Upper lobe of right lung (tissue), 1 donor: ENCODE data around the gene CRIP1. TPM values are rescaled to one million over a fixed set of nuclear protein-coding genes. Genes with fewer than 3 reads are reported as not detected.

Experiments
- ATAC-seq: fragments of 200-7000 bp; cut with Tn5 transposase; one replicate; pipeline ENCODE4 v1.9.1; 2020; ENCODE audit warnings: mild to moderate bottlenecking, moderate library complexity
- DNase-seq: peaks from one replicate; pipeline ENCODE4 v3.0.0-alpha.2; 2020
- H3K27ac ChIP-seq: fragments of 200-600 bp; one replicate; pipeline ENCODE4 v1.8.0; 2022
- H3K27me3 ChIP-seq: fragments of 200-600 bp; one replicate; pipeline ENCODE4 v1.8.0; 2022; ENCODE audit warnings: mild to moderate bottlenecking
- H3K36me3 ChIP-seq: fragments of 200-600 bp; one replicate; pipeline ENCODE4 v1.8.0; 2022
- H3K4me1 ChIP-seq: fragments of 200-600 bp; one replicate; pipeline ENCODE4 v1.8.0; 2022
- H3K4me3 ChIP-seq: fragments of 200-600 bp; one replicate; pipeline ENCODE4 v1.8.0; 2022; ENCODE audit warnings: mild to moderate bottlenecking
- H3K9me3 ChIP-seq: fragments of 200-600 bp; one replicate; pipeline ENCODE4 v1.8.0; 2022
- intact Hi-C: fragments of 100-400 bp; cut with DNase I; formaldehyde crosslinking; loops from one replicate; pipeline ENCODE4 v1.11.0; 2022
- total RNA-seq: library from RNA; stranded (reverse); fragmentation: NEBNext Ultra II Directional; extraction: Animal tissue kit (Norgen Biotek cat#: 25700); gene quantifications from one replicate; pipeline ENCODE4 v1.2.1, GENCODE V29; 2021
- TF ChIP-seq, protein P1 (sequence below): fragments of 200-600 bp; IDR thresholded peaks from one replicate; pipeline ENCODE4 v1.8.0; 2022; ENCODE audit warnings: antibody characterized with exemption
- donor health status: DM: no; HTN: yes; CAD: no; lungs with severe emphysema.

Gene CRIP1
- total RNA-seq, 1 donor from 2014 or later, result 96.2 TPM

DNA sequence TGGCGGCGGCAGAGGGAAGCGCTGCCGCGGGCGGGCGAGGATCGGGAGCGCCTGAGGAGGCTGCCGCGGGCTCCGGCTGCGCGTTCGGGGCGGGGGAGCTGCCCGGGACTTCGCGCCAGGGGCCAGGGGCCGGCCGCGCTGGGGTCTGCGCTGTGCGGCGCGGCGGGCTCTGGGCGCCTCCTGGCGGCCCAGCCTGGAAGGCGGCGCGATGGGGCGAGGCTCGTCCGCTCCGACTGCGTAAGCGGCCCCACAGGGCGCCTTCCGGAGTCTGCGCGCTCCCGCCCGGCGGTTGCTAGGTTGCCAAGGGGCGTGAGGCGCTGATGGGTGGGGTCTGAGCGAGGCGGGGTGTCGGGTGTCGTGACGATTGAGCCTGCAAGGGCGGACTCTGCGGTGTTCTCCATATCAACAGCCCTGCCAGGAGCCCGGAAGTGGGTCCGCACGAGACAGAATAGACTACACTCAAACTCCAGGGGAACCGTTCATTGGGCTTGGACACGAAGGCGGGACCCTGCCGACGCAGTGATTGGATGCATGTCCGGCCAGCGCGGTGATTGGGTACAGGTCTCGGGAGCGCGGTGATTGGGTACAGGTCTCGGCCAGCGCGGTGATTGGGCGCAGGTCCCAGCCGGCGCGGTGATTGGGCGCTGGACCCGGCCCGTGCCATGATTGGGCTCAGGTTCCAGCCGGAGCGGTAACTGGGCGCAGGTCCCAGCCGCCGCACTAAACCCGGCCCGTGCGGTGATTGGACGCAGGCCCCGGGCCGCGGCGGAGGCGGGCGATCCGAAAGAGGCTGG is 4.1 kb downstream of the CRIP1 start, which contains the start of gene TEDC1:
Gene TEDC1 (plus strand): TSS at position 675 of the 794 bp plus-strand sequence. CDS start 130 bp downstream, outside the sequence.
- peaks cover 30% of the 10 kb centered on the region for H3K4me1 ChIP-seq
- DNase-seq (peak; percentile 100), ATAC-seq (peak; percentile 86)
- TF ChIP-seq, protein P1, sequence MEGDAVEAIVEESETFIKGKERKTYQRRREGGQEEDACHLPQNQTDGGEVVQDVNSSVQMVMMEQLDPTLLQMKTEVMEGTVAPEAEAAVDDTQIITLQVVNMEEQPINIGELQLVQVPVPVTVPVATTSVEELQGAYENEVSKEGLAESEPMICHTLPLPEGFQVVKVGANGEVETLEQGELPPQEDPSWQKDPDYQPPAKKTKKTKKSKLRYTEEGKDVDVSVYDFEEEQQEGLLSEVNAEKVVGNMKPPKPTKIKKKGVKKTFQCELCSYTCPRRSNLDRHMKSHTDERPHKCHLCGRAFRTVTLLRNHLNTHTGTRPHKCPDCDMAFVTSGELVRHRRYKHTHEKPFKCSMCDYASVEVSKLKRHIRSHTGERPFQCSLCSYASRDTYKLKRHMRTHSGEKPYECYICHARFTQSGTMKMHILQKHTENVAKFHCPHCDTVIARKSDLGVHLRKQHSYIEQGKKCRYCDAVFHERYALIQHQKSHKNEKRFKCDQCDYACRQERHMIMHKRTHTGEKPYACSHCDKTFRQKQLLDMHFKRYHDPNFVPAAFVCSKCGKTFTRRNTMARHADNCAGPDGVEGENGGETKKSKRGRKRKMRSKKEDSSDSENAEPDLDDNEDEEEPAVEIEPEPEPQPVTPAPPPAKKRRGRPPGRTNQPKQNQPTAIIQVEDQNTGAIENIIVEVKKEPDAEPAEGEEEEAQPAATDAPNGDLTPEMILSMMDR, result peak; percentile 69
- H3K9me3 ChIP-seq, result no peaks in the 10 kb centered on the region
- peak within 1 kb of the TSS; percentile 77 for H3K4me3 ChIP-seq
- H3K27me3 ChIP-seq, result no peaks in the 10 kb centered on the region
- H3K27ac ChIP-seq, result peak within 1 kb of the TSS; percentile 91
- intact Hi-C loops, result loop anchor here (10.0 kb wide), 1 partner anchor 96 kb away; the partner anchor contains the start of gene TEX22
- no peaks in the 10 kb centered on the region for H3K36me3 ChIP-seq

DNA sequence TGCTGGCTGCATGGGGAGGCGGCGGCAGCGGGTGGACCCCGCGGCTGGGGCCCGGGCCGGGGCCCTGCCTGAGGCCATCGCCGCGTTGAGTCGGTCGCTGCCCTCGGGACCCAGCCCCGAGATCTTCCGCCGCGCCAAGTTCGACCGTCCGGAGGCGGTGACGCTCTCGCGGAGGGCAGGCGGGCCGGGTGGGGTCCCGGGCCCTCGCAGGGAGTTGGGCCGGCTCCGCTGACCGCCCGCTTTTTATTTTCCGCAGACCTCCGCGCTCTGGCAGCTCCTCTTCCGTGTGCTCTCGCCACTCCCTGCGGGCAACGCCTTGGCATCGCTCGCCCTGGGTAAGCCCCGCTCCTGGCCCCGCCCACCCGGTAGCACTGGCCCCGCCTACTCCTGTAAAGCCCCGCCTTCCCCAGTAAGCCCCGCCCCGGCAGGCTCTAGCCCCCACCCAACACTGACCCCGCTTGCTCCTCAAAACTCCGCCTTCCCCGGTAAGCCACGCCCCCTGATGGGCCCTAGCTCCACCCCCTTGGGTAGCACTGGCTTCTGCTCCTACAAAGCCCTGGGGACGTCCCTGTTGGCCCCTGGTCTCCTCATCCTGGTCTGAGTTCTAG is 4.8 kb downstream of the CRIP1 start:
- TF ChIP-seq, protein P1, result no peak
- ATAC-seq, result peak; percentile 12
- H3K27me3 ChIP-seq, result no peaks in the 10 kb centered on the region
- peak overlapping the region; percentile 87 for H3K27ac ChIP-seq
- H3K9me3 ChIP-seq, result no peaks in the 10 kb centered on the region
- intact Hi-C loops, result loop anchor here (10.0 kb wide), 1 partner anchor 97 kb away; the partner anchor contains the start of gene TEX22
- H3K36me3 ChIP-seq, result no peaks in the 10 kb centered on the region
- H3K4me3 ChIP-seq, result peak overlapping the region; percentile 77
- peaks cover 23% of the 10 kb centered on the region for H3K4me1 ChIP-seq
- peak; percentile 87 for DNase-seq

DNA sequence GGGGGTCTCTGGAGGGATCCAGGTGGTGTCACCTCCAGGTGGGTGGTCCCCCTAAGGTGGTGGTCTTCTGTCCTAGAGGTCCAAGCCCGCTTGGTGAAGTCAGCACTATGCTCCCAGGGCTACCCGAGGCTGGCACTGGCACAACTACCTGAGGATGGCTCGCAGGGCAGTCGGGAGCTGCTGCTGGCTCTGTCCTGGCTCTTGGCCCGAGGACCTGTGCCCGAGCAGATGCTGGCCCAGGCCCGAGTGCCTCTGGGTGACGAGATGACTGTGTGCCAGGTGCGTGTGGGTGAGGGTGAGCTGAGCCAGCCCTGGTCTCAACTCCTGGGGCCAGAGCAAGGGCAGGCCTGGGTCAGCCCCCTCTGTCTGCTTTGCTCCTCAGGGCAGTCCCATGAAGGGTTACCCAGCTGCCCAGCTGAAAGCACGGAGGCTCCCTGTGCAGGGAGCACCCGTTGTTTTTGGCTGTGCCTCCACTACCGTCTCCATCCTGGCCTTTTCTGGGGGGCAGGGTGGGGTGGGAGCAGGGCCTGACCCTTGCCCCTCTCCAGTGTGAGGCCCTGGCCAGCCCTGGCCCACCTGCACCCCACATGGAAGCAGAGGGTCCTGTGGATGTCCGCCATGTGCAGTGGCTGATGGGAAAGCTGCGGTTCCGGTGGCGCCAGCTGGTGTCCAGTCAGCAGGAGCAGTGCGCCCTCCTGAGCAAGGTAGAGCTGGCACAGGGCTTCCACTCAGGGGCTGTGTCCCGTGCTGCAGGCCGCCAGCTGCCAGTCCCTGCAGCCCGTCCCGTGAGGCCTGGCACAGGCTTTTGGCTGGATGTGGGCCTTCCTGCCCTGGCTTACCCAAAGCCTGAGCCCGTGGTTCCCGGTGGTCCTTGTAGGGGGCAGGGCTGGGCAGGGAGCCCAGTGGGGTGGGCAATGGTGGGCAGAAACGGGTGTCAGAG is 5.6 kb downstream of the CRIP1 start:
- Histone ChIP-seq H3K27me3 (no peaks in the 10 kb centered on the region), H3K27ac (no peak overlapping the region), H3K36me3 (no peaks in the 10 kb centered on the region), H3K4me1 (peaks cover 15% of the 10 kb centered on the region), H3K9me3 (no peaks in the 10 kb centered on the region), H3K4me3 (no peak overlapping the region)
- ATAC-seq (no peak), DNase-seq (peak; percentile 70)
- intact Hi-C loops, result loop anchor here (10.0 kb wide), 1 partner anchor 98 kb away; the partner anchor contains the start of gene TEX22
- TF ChIP-seq, protein P1, result no peak

DNA sequence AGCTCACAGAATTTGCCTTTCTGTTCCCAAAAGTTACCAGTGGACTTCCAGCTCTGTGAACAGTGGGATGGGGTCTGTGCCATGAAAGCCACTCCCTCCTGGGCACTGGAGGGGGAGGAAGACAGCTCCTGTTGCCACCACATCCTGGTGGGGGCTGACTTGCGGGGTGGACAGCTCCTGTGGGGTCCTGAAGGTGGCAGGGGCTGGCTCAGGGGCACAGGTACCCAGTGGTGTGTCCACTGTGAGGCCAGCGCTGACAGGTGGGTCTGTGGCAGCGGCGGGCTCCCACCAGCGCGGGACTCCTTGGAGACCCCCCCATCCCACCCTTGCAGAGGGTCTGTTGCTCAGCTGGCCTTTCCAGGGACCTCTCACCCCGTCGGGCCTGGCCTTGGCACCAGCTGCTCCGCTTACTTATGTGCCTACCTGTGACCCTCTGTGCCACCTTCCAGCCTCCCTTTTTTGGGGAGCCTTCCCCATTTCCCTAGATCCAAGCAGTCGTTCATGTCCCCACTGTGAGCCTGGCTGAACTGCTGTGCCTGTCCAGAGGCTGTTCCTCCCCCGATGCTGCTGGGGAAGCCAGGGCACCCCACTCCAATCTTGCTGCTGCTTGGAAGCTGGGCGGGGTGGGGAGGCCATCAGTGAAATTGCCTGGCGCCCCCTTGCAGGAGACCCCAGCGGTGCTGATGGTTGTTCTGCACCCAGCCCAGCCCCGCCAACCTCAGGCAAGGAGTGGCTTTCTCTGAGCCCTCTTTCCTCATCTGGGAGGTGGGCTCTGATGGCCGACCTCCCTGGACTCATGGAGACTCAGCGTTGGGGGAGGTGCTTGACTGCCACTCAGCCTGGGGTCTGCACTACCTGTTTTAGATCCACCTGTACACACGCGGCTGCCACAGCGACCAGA is 6.5 kb downstream of the CRIP1 start:
- no peak overlapping the region for H3K4me3 ChIP-seq
- H3K4me1 ChIP-seq, result peaks cover 5% of the 10 kb centered on the region
- ATAC-seq, result no peak
- no peaks in the 10 kb centered on the region for H3K27me3 ChIP-seq
- peak; percentile 63 for DNase-seq
- H3K36me3 ChIP-seq, result no peaks in the 10 kb centered on the region
- intact Hi-C loops, result loop anchor here (10.0 kb wide), 1 partner anchor 98 kb away; the partner anchor contains the start of gene TEX22
- TF ChIP-seq, protein P1, result no peak
- H3K27ac ChIP-seq, result no peak overlapping the region
- H3K9me3 ChIP-seq, result no peaks in the 10 kb centered on the region
